ENCODE measurements around the gene ZDHHC16.

The ZDHHC16 gene

GRCh38 chr10:97498841-97499560 lies 53.0 kb downstream of the ZDHHC16 start, which contains the start of gene UBTD1:
Gene UBTD1, plus strand, starts transcription at chr10:97498924. Its CDS starts 280 bp downstream, at chr10:97499204.
- in situ Hi-C loops (cut with MboI; ENCODE audit: low pct_unique_long_range_greater_than_20kb, low sequenced_read_pairs, unreplicated experiment) = no loop called here

DNA sequence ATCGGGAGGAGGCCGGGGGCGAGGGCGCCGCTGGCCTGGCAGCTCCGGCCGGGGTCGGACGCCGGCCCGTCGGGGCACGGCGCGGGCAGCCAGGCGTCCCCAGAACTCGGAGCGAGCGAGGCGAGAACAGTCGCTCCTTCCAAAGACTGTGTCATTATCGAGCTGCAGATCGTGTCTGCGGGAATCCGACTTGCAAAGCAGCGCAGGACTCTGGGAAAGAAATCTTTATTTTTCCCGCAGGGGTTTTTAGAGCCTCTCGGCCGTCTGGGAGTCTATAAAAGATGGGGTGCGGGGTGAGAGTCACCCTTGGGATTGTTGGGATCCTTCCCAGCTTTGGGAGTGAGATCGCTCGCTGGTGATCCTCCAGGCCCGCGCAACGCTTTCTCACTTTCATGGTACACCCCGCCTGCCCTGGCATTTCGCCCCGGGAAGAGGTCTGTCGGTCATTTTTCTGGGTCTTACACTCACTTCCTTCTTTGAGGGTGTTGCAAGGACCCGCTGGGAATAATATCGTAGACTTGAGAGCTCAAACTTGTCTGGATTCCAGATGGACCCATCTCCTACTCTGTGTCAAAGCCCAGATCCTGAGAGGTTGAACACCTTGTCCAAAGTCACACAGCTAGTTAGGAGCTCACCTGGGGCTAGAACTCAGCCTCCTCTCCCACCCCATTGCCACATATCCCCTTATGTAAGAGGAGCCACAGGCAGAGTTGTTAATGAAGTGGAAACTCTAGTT lies 53.8 kb downstream of the ZDHHC16 start:
- TF ChIP-seq, protein P1, sequence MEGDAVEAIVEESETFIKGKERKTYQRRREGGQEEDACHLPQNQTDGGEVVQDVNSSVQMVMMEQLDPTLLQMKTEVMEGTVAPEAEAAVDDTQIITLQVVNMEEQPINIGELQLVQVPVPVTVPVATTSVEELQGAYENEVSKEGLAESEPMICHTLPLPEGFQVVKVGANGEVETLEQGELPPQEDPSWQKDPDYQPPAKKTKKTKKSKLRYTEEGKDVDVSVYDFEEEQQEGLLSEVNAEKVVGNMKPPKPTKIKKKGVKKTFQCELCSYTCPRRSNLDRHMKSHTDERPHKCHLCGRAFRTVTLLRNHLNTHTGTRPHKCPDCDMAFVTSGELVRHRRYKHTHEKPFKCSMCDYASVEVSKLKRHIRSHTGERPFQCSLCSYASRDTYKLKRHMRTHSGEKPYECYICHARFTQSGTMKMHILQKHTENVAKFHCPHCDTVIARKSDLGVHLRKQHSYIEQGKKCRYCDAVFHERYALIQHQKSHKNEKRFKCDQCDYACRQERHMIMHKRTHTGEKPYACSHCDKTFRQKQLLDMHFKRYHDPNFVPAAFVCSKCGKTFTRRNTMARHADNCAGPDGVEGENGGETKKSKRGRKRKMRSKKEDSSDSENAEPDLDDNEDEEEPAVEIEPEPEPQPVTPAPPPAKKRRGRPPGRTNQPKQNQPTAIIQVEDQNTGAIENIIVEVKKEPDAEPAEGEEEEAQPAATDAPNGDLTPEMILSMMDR (IDR thresholded peaks at IDR 0.05; ENCODE audit: extremely low read depth, insufficient read depth, missing control alignments) = no peak
- DNase-seq (ENCODE audit: low spot score) = no peak
- in situ Hi-C loops (cut with MboI; ENCODE audit: low pct_unique_long_range_greater_than_20kb, low sequenced_read_pairs, unreplicated experiment) = no loop called here

More at GRCh38 chr10:97498841-97499560, 53.0 kb downstream of the ZDHHC16 start, which contains the start of gene UBTD1:
- no peak for DNase-seq (ENCODE audit: low spot score)
- TF ChIP-seq, protein P1 (IDR thresholded peaks at IDR 0.05; ENCODE audit: extremely low read depth, insufficient read depth, missing control alignments) = no peak

DNA sequence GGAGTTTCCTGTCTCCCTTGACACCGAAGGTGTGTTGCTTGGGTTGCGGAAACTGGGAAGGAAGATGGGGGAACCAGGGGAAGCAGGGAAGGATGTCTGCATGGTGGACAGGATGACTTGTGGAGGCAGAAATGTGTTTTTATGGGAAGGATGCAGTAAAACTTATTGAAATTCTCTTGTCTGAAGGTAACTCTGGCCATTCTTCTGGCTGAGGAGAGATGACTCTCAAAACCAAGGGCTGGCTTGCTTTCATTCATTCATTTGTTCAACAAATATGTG lies 54.3 kb downstream of the ZDHHC16 start:
- in situ Hi-C loops (cut with MboI; ENCODE audit: low pct_unique_long_range_greater_than_20kb, low sequenced_read_pairs, unreplicated experiment) = no loop called here
- TF ChIP-seq, protein P1 (IDR thresholded peaks at IDR 0.05; ENCODE audit: extremely low read depth, insufficient read depth, missing control alignments) = no peak
- no peak for DNase-seq (ENCODE audit: low spot score)

DNA sequence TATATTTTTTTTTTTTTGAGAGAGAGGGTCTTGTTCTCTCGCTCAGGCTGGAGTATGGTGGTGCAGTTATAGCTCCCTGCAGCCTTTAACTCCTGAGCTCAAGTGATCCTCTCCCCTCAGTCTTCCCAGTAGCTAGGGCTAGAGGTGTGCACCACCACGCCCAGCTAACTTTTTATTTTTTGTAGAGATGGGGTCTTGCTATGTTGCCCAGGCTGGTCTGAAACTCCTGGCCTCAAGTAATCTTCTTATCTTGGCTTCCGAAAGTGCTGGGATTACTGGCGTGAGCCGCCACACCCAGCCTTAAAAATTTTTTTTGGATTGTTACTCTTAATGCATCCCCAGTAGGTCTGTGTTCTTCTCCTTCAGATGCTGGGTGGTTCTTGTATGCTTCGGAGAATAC lies 56.9 kb downstream of the ZDHHC16 start:
- no peak for DNase-seq (ENCODE audit: low spot score)
- in situ Hi-C loops (cut with MboI; ENCODE audit: low pct_unique_long_range_greater_than_20kb, low sequenced_read_pairs, unreplicated experiment) = no loop called here
- TF ChIP-seq, protein P1 (IDR thresholded peaks at IDR 0.05; ENCODE audit: extremely low read depth, insufficient read depth, missing control alignments) = no peak

DNA sequence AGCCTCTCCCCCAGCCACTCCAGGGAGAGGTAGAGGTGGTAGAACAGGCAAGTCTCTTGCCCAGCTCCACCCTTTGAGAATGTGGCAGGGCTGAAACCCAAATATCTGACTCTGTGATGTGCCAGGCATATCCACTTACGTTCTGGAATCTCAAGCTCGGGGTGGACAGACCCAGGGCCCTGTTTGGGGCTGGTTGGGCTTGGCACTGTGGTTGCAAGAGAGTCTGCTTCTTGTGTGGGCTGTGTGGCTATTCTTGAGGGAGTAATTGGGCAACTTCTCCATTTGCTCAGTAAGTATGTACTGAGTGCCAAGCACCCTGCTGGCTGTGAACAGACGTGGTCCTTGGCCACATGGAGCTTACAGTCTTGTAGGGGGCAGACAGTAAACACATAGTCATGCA lies 57.4 kb downstream of the ZDHHC16 start:
- DNase-seq (ENCODE audit: low spot score) = no peak
- in situ Hi-C loops (cut with MboI; ENCODE audit: low pct_unique_long_range_greater_than_20kb, low sequenced_read_pairs, unreplicated experiment) = no loop called here
- TF ChIP-seq, protein P1 (IDR thresholded peaks at IDR 0.05; ENCODE audit: extremely low read depth, insufficient read depth, missing control alignments) = no peak

DNA sequence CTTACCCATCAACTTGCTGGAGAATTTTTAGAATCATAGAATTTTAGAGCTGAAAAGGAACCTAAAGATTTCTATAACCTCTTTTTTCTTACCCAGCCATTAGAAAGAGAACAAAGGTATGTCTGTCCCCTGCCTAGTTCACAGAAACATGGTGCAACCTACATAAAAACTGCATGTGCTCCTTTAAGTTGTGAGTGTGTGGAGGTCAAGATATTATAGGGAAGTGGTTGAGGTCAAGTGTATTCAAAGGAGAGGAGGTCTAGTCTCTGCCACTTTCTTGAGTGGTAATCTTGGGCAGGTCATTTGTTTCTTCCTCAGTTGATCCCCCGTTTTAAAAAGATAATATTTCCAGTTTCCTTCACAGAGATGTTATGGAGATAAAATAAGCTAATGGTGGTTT lies 59.2 kb downstream of the ZDHHC16 start:
- no peak for DNase-seq (ENCODE audit: low spot score)
- in situ Hi-C loops (cut with MboI; ENCODE audit: low pct_unique_long_range_greater_than_20kb, low sequenced_read_pairs, unreplicated experiment) = no loop called here
- TF ChIP-seq, protein P1 (IDR thresholded peaks at IDR 0.05; ENCODE audit: extremely low read depth, insufficient read depth, missing control alignments) = no peak

Data from GM13977 (cell line).